ENCODE data around the gene CRYBA1. TPM values are rescaled to one million over a fixed set of nuclear protein-coding genes. Genes with fewer than 3 reads are reported as not detected.

The CRYBA1 gene
- total RNA-seq, 1 experiment from 2014 or later = not detected

DNA sequence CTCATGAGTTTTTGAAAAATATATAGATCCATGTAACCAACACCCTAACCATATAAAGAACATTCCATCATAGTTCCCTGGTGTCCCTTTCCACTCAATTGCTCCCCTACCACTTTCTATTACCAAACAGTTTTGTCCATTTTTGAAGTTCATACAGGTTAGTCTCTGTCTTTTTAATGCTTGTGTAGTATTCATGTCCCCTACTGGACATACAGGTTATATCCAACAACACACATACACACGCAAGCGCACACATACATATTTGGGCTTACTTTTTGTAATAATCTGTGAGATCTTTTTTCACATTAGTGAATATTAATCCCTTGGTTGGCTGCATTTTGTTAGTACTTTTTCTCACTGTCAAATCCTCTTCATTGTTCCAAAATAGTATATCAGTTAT lies 6.4 kb downstream of the CRYBA1 start:
- H3K4me3 ChIP-seq (replicated peaks in 1 of 2; ENCODE audit: low read depth in 1 of 2, low read length in 2 of 2) = no peak overlapping the region
- no peak for ATAC-seq
- POLR2A ChIA-PET = no interaction called here
- H3K27me3 ChIP-seq (ENCODE audit: insufficient read depth, low read length) = no peaks in the 10 kb centered on the region
- no peak overlapping the region for H3K27ac ChIP-seq (ENCODE audit: low read depth, low read length)
- H3K4me2 ChIP-seq (ENCODE audit: low read length) = no peak overlapping the region
- peaks cover 9 to 13% of the 10 kb centered on the region in 2 experiments; a peak in 3 of 4 replicates for H3K36me3 ChIP-seq (ENCODE audit: control insufficient read depth in 1 of 2, insufficient read depth in 2 of 2, low read length in 2 of 2)
- CTCF ChIA-PET = no interaction called here
- H3K9ac ChIP-seq (ENCODE audit: low read length) = no peak overlapping the region
- peaks cover 94% of the 10 kb centered on the region for H3K79me2 ChIP-seq (ENCODE audit: insufficient read depth, low read length)
- intact Hi-C loops (cut with micrococcal nuclease) = no loop called here
- TF ChIP-seq RAD21 (IDR thresholded peaks at IDR 0.05; ENCODE audit: low read depth) (0 out of 2 replicates have a peak, but pooled peaks have one; percentile 6), CEBPB (IDR thresholded peaks at IDR 0.05; ENCODE audit: low read depth) (no peak), YY1 (IDR thresholded peaks at IDR 0.05; ENCODE audit: extremely low read depth, insufficient replicate concordance, low read depth, low read length) (no peak), EGR1 (IDR thresholded peaks at IDR 0.05; ENCODE audit: low read depth) (no peak), ELF1 (IDR thresholded peaks at IDR 0.05; ENCODE audit: borderline replicate concordance, low read depth) (no peak), CTCF (IDR thresholded peaks at IDR 0.05 in 2 of 3, conservative IDR thresholded peaks at IDR 0.05 in 1 of 3; ENCODE audit: borderline replicate concordance in 1 of 3, insufficient read depth in 1 of 3, low read depth in 2 of 3, low read length in 2 of 3) (peak in 1 of 3 experiments; percentile 17; a peak in 2 of 6 replicates)
- TF ChIP-seq, protein P1, sequence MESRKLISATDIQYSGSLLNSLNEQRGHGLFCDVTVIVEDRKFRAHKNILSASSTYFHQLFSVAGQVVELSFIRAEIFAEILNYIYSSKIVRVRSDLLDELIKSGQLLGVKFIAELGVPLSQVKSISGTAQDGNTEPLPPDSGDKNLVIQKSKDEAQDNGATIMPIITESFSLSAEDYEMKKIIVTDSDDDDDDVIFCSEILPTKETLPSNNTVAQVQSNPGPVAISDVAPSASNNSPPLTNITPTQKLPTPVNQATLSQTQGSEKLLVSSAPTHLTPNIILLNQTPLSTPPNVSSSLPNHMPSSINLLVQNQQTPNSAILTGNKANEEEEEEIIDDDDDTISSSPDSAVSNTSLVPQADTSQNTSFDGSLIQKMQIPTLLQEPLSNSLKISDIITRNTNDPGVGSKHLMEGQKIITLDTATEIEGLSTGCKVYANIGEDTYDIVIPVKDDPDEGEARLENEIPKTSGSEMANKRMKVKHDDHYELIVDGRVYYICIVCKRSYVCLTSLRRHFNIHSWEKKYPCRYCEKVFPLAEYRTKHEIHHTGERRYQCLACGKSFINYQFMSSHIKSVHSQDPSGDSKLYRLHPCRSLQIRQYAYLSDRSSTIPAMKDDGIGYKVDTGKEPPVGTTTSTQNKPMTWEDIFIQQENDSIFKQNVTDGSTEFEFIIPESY (IDR thresholded peaks at IDR 0.05; ENCODE audit: extremely low read depth, insufficient replicate concordance, low read length) = no peak
- no peak for DNase-seq (ENCODE audit: low read depth, low spot score)
- H3K9me3 ChIP-seq (ENCODE audit: control insufficient read depth in 1 of 2, insufficient read depth in 1 of 2, low read depth in 1 of 2, low read length in 2 of 2) = no peaks in the 10 kb centered on the region
- peaks cover 45% of the 10 kb centered on the region; the same call in 1 of the 2 replicates for H4K20me1 ChIP-seq (ENCODE audit: insufficient read depth)
- no peaks in the 10 kb centered on the region for H3K4me1 ChIP-seq (ENCODE audit: control insufficient read depth in 1 of 2, insufficient read depth in 2 of 2, low read length in 2 of 2)
- H3K9me2 ChIP-seq (ENCODE audit: insufficient read depth) = no peaks in the 10 kb centered on the region
- BruUV-seq (replicated peaks) = no TSS peak
- RAD21 ChIA-PET (ENCODE audit: low non-redundant PET in 1 of 2, low total read pairs in 2 of 2, uncharacterized antibody in 2 of 2, unreplicated experiment in 2 of 2) = no interaction called here
- H2AFZ ChIP-seq (ENCODE audit: low read depth, low read length, poor library complexity, severe bottlenecking) = no peak overlapping the region
